Fibroblast of skin of right biceps (primary cell): Measurements from ENCODE around the gene RNF144B.
A peak's percentile ranks its signal among the peaks of the same experiment; 100 is the strongest.
"Not testable (repeated sequence)": the region's sequence is repeated elsewhere in the genome, so short reads cannot be mapped to it uniquely, and the experiment has no call there.

Source experiments
- DNase-seq: peaks from one replicate; pipeline ENCODE4 v3.0.0-alpha.2; 2013

RNF144B gene

GRCh38 chr6:18380158-18380836 lies 6.9 kb upstream of the RNF144B start:
- DNase-seq = peak; percentile 39

GRCh38 chr6:18380851-18381250 lies 6.3 kb upstream of the RNF144B start:
- no peak for DNase-seq

- no peak for DNase-seq
Measured at GRCh38 chr6:18383441-18383840, 3.7 kb upstream of the RNF144B start.

- DNase-seq = no peak
Measured at GRCh38 chr6:18384621-18385020, 2.5 kb upstream of the RNF144B start.

- DNase-seq = peak; percentile 73
Measured at GRCh38 chr6:18386298-18386976, 713 bp upstream of the RNF144B start.

- DNase-seq = no peak
Measured at GRCh38 chr6:18388271-18388670, 1.1 kb downstream of the RNF144B start.

GRCh38 chr6:18388942-18389341 lies 1.8 kb downstream of the RNF144B start:
- DNase-seq = peak; percentile 76

GRCh38 chr6:18389479-18389878 lies 2.3 kb downstream of the RNF144B start:
- peak; percentile 28 for DNase-seq

GRCh38 chr6:18390476-18390875 lies 3.3 kb downstream of the RNF144B start:
- DNase-seq = no peak

GRCh38 chr6:18391023-18391422 lies 3.9 kb downstream of the RNF144B start:
- DNase-seq = no peak

GRCh38 chr6:18392346-18392877 lies 5.3 kb downstream of the RNF144B start:
- DNase-seq = no peak

- no peak for DNase-seq
Measured at GRCh38 chr6:18393698-18394097, 6.5 kb downstream of the RNF144B start.

- no peak for DNase-seq
Measured at GRCh38 chr6:18395177-18395855, 8.2 kb downstream of the RNF144B start.

- DNase-seq = peak; percentile 75
Measured at GRCh38 chr6:18395856-18396197, 8.7 kb downstream of the RNF144B start.

- no peak for DNase-seq
Measured at GRCh38 chr6:18397701-18398100, 10.6 kb downstream of the RNF144B start.

GRCh38 chr6:18398225-18398624 lies 11.1 kb downstream of the RNF144B start:
- not testable (repeated sequence) for DNase-seq

- DNase-seq = peak; percentile 88
Measured at GRCh38 chr6:18400831-18401446, 13.8 kb downstream of the RNF144B start.

- DNase-seq = not testable (repeated sequence)
Measured at GRCh38 chr6:18404965-18405364, 17.8 kb downstream of the RNF144B start.

- peak; percentile 94 for DNase-seq
Measured at GRCh38 chr6:18405477-18406293, 18.5 kb downstream of the RNF144B start.

GRCh38 chr6:18406955-18407749 lies 20.0 kb downstream of the RNF144B start:
- peak; percentile 54 for DNase-seq

GRCh38 chr6:18409602-18410001 lies 22.5 kb downstream of the RNF144B start:
- not testable (repeated sequence) for DNase-seq

- DNase-seq = no peak
Measured at GRCh38 chr6:18410412-18410811, 23.3 kb downstream of the RNF144B start.
